CD4-positive, alpha-beta T cell (primary cell): ENCODE data around the gene ZSCAN2. TPM values are rescaled to one million over a fixed set of nuclear protein-coding genes. Genes with fewer than 3 reads are reported as not detected.

Experiments used
- ATAC-seq: fragments of 200-7000 bp; cut with Tn5 transposase; one replicate; pipeline ENCODE4 v1.10.0; 2022; ENCODE audit warnings: mild to moderate bottlenecking; ENCODE audit not compliant: poor library complexity
- CTCF ChIA-PET: fragments of 350-600 bp; sonication (Branson Sonifier 250); formaldehyde crosslinking; loops from one replicate; lab custom pipeline; 2021; ENCODE audit warnings: antibody characterized with exemption, inconsistent platforms; lab: Charles Lee
- POLR2A ChIA-PET: fragments of 350-600 bp; sonication (Branson Sonifier 250); formaldehyde crosslinking; loops from one replicate; lab custom pipeline; 2021; ENCODE audit warnings: antibody characterized with exemption, inconsistent platforms; lab: Charles Lee
- DNase-seq, 14 experiments: peaks; one replicate each; pipeline ENCODE4 v3.0.0-alpha.2; 2013 to 2020; ENCODE audit warnings: mixed read lengths in 2 of 14
- H3K27ac ChIP-seq, 2 donors: one replicate each; pipeline versions ENCODE4 v1.5.1 to v1.7.0; 2013; ENCODE audit warnings: low read length in 2 of 2, low read depth in 1 of 2, mild to moderate bottlenecking in 1 of 2
- H3K27me3 ChIP-seq, 2 experiments: 1 replicate in 1 of 2; 2 replicates in 1 of 2; pipeline versions ENCODE4 v1.6.1 to v1.7.0; 2013; ENCODE audit warnings: low read length in 2 of 2, control low read depth in 1 of 2, mild to moderate bottlenecking in 1 of 2, moderate library complexity in 1 of 2; ENCODE audit not compliant: insufficient read depth in 2 of 2, control insufficient read depth in 1 of 2
- H3K36me3 ChIP-seq: one replicate; pipeline ENCODE4 v1.6.1; 2013; ENCODE audit warnings: low read length, control low read depth; ENCODE audit not compliant: insufficient read depth
- H3K4me1 ChIP-seq: one replicate; pipeline ENCODE4 v1.6.1; 2013; ENCODE audit warnings: low read length, control low read depth; ENCODE audit not compliant: insufficient read depth
- H3K4me3 ChIP-seq: one replicate; pipeline ENCODE4 v1.5.1; 2013; ENCODE audit warnings: mild to moderate bottlenecking, low read length, moderate library complexity
- H3K9me3 ChIP-seq, 2 experiments: 1 replicate in 1 of 2; 2 replicates in 1 of 2; pipeline versions ENCODE4 v1.6.1 to v1.7.0; 2013; ENCODE audit warnings: low read length in 2 of 2, mild to moderate bottlenecking in 2 of 2, control low read depth in 1 of 2, moderate library complexity in 1 of 2; ENCODE audit not compliant: control insufficient read depth in 1 of 2, insufficient read depth in 1 of 2
- H3K27ac Mint-ChIP-seq: one replicate; pipeline ENCODE4 v1.8.0; 2020; ENCODE audit warnings: mixed read lengths
- H3K27me3 Mint-ChIP-seq: one replicate; pipeline ENCODE4 v1.8.0; 2021; ENCODE audit warnings: mixed read lengths
- H3K36me3 Mint-ChIP-seq: one replicate; pipeline ENCODE4 v1.8.0; 2021; ENCODE audit warnings: low read depth, mixed read lengths
- H3K4me1 Mint-ChIP-seq: one replicate; pipeline ENCODE4 v1.8.0; 2021; ENCODE audit warnings: low read depth, mixed read lengths
- H3K4me3 Mint-ChIP-seq: one replicate; pipeline ENCODE4 v1.8.0; 2020; ENCODE audit warnings: mild to moderate bottlenecking, mixed read lengths
- H3K9me3 Mint-ChIP-seq: one replicate; pipeline ENCODE4 v1.8.0; 2020; ENCODE audit warnings: mixed read lengths
- CTCF ChIP-seq: fragments of 200-600 bp; IDR thresholded peaks from one replicate; pipeline ENCODE4 v1.8.0; 2022; ENCODE audit warnings: antibody characterized with exemption, mild to moderate bottlenecking
- intact Hi-C, 2 experiments: fragments of 100-400 bp; cut with DNase I in 1 of 2; cut with micrococcal nuclease in 1 of 2; formaldehyde crosslinking; loops; one replicate each; pipeline versions ENCODE4 v1.15.1 to v1.9.0; 2023 to 2025; cut with DNase I, micrococcal nuclease
- total RNA-seq, 174 experiments: library from RNA in 2 of 174; stranded (reverse) in 2 of 174; gene quantifications; one replicate each; pipeline ENCODE4 v1.2.3 and lab custom pipeline; 2021 to 2026

The ZSCAN2 gene
- total RNA-seq, 2 experiments from 2014 or later = 3.8 to 5.0 TPM

GRCh38 chr15:84658788-84659411 lies 58.1 kb downstream of the ZSCAN2 start:
- Histone ChIP-seq H3K4me1 (peaks cover 36% of the 10 kb centered on the region), H3K27ac (peak overlapping the region in 1 of 2 donors; percentile 65), H3K27me3 (no peaks in the 10 kb centered on the region), H3K4me3 (peak overlapping the region; percentile 61), H3K36me3 (no peaks in the 10 kb centered on the region), H3K9me3 (no peaks in the 10 kb centered on the region)
- intact Hi-C loops = loop anchor here (1.0 to 10.0 kb wide), 4 partner anchors 72 to 1136 kb away; partner anchors contain the start of gene KLHL25 (in 1 of the 2)
- POLR2A ChIA-PET = interaction anchor here (0.7 to 3.5 kb wide), 18 partner anchors 10 to 147 kb away, joined by 3 to 37 read pairs (median 4); partner anchors contain the start of genes SEC11A and ZSCAN2
- CTCF ChIA-PET = interaction anchor here (0.7 to 1.9 kb wide), 15 partner anchors 8 to 664 kb away, joined by 3 to 13 read pairs (median 4); partner anchors contain the start of genes SEC11A and ZNF592
- ATAC-seq (no peak), DNase-seq (peak in 1 of 14 experiments; percentile 11)
- TF ChIP-seq CTCF = no peak
- Mint-ChIP-seq H3K27ac (peak overlapping the region; percentile 73), H3K9me3 (no peaks in the 10 kb centered on the region), H3K27me3 (no peaks in the 10 kb centered on the region), H3K4me3 (peak overlapping the region; percentile 86), H3K36me3 (peaks cover 4% of the 10 kb centered on the region), H3K4me1 (peaks cover 37% of the 10 kb centered on the region)

- CTCF ChIA-PET = interaction anchor here (1.0 to 1.5 kb wide), 3 partner anchors 47 to 72 kb away, joined by 3 to 5 read pairs (median 3); no protein-coding TSS in a partner anchor
- peaks cover 9% of the 10 kb centered on the region for H3K36me3 Mint-ChIP-seq
- no peak for DNase-seq
- POLR2A ChIA-PET = interaction anchor here (0.6 to 3.5 kb wide), 5 partner anchors 29 to 87 kb away, joined by 3 to 37 read pairs (median 11); partner anchors contain the start of gene SEC11A
- Histone ChIP-seq H3K4me3 (no peak overlapping the region), H3K36me3 (peaks cover 2% of the 10 kb centered on the region), H3K27ac (no peak overlapping the region), H3K27me3 (no peaks in the 10 kb centered on the region), H3K4me1 (peaks cover 27% of the 10 kb centered on the region), H3K9me3 (no peaks in the 10 kb centered on the region)
- no peak for ATAC-seq
- H3K4me3 Mint-ChIP-seq = peak overlapping the region; percentile 62
- no peaks in the 10 kb centered on the region for H3K27me3 Mint-ChIP-seq
- no peaks in the 10 kb centered on the region for H3K9me3 Mint-ChIP-seq
- H3K27ac Mint-ChIP-seq = peak overlapping the region; percentile 73
- TF ChIP-seq CTCF = no peak
- H3K4me1 Mint-ChIP-seq = peaks cover 27% of the 10 kb centered on the region
- intact Hi-C loops = loop anchor here (5.0 to 10.0 kb wide), 3 partner anchors 73 to 1135 kb away; partner anchors contain the start of gene KLHL25 (in 1 of the 2)
Observed at GRCh38 chr15:84659904-84660781, 59.3 kb downstream of the ZSCAN2 start.

GRCh38 chr15:84661001-84661400 lies 60.2 kb downstream of the ZSCAN2 start:
- TF ChIP-seq CTCF = no peak
- Histone ChIP-seq H3K4me1 (peaks cover 22% of the 10 kb centered on the region), H3K36me3 (peaks cover 10% of the 10 kb centered on the region), H3K9me3 (no peaks in the 10 kb centered on the region), H3K27me3 (no peaks in the 10 kb centered on the region), H3K27ac (no peak overlapping the region), H3K4me3 (no peak overlapping the region)
- intact Hi-C loops = no loop called here
- Mint-ChIP-seq H3K27me3 (no peaks in the 10 kb centered on the region), H3K36me3 (peaks cover 16% of the 10 kb centered on the region), H3K9me3 (no peaks in the 10 kb centered on the region), H3K4me1 (peaks cover 21% of the 10 kb centered on the region), H3K27ac (no peak overlapping the region), H3K4me3 (no peak overlapping the region)
- no peak for DNase-seq
- ATAC-seq = no peak
- ChIA-PET CTCF (interaction anchor here (0.7 kb wide), 1 partner anchor 175 kb away, joined by 3 read pairs; no protein-coding TSS in a partner anchor), POLR2A (interaction anchor here (0.5 to 1.0 kb wide), 3 partner anchors 46 to 57 kb away, joined by 3 read pairs; no protein-coding TSS in a partner anchor)
